ENCODE measurements around the gene PNMA3.
"Not testable (repeated sequence)": the region's sequence is repeated elsewhere in the genome, so short reads cannot be mapped to it uniquely, and the experiment has no call there.

Gene PNMA3

GRCh38 chrX:153074262-153074899 lies 18.1 kb downstream of the PNMA3 start:
- no peak for DNase-seq

- DNase-seq = no peak
These were observed 18.7 kb downstream of the PNMA3 start for GRCh38 chrX:153074935-153075334.

GRCh38 chrX:153075366-153075765 lies 19.1 kb downstream of the PNMA3 start:
- no peak for DNase-seq

- DNase-seq = not testable (repeated sequence)
These were observed 21.3 kb downstream of the PNMA3 start for GRCh38 chrX:153077437-153078135.

- DNase-seq = not testable (repeated sequence)
These were observed 27.1 kb downstream of the PNMA3 start for GRCh38 chrX:153083238-153083923.

- DNase-seq = no peak
These were observed 46.1 kb downstream of the PNMA3 start for GRCh38 chrX:153102418-153102817.

GRCh38 chrX:153104959-153105358 lies 48.7 kb downstream of the PNMA3 start:
- not testable (repeated sequence) for DNase-seq

GRCh38 chrX:153106092-153106801 lies 50.0 kb downstream of the PNMA3 start:
- peak; percentile 51 for DNase-seq

Measured in DMS153 (cell line).